DND-41 (cell line): Measurements from ENCODE around the gene TLNRD1.

Source experiments
- CTCF ChIP-seq: IDR thresholded peaks from 2 replicates; pipeline ENCODE4 v1.5.1; 2012; ENCODE audit warnings: borderline replicate concordance, low read length, moderate library complexity, mild to moderate bottlenecking; ENCODE audit not compliant: poor library complexity, severe bottlenecking; ENCODE audit errors: extremely low read depth
- EZH2 ChIP-seq: IDR thresholded peaks from 3 replicates; pipeline ENCODE4 v1.6.1; 2012; ENCODE audit warnings: borderline replicate concordance, low read depth, mild to moderate bottlenecking, moderate library complexity, low read length, inconsistent platforms; ENCODE audit not compliant: severe bottlenecking

GRCh38 chr15:81013396-81013929, 12.7 kb downstream of the TLNRD1 start:
- no peak for TF ChIP-seq EZH2
- no peak for TF ChIP-seq CTCF
